SK-N-SH (cell line): ENCODE data around the gene BAG5.

ENCODE experiments used
- EZH2phosphoT487 ChIP-seq: fragments of 200-600 bp; sonication (generic); IDR thresholded peaks from 2 replicates; pipeline ENCODE4 v1.6.1; 2017; ENCODE audit warnings: low read depth, mixed run types, mild to moderate bottlenecking, antibody characterized with exemption, moderate library complexity, borderline replicate concordance
- FOSL2 ChIP-seq: IDR thresholded peaks from 2 replicates; pipeline ENCODE4 v1.4.0; 2012; ENCODE audit warnings: low read depth, mild to moderate bottlenecking, moderate library complexity, borderline replicate concordance
- JUND ChIP-seq: IDR thresholded peaks from 2 replicates; pipeline ENCODE4 v1.4.0; 2012
- POLR2AphosphoS5 ChIP-seq: IDR thresholded peaks from 2 replicates; pipeline ENCODE4 v1.6.1; 2012; ENCODE audit warnings: low read depth, low read length
- RAD21 ChIP-seq: IDR thresholded peaks from 2 replicates; pipeline ENCODE4 v1.6.1; 2012; ENCODE audit warnings: mild to moderate bottlenecking, low read length
- RCOR1 ChIP-seq: fragments of 150-350 bp; IDR thresholded peaks from 2 replicates; pipeline ENCODE4 v1.6.1; 2017; ENCODE audit warnings: antibody characterized with exemption, low read length
- RFX5 ChIP-seq: IDR thresholded peaks from 2 replicates; pipeline ENCODE4 v1.6.1; 2012; ENCODE audit warnings: mild to moderate bottlenecking, improper control_type of control experiment, low read length
- SIN3A ChIP-seq: IDR thresholded peaks from 2 replicates; pipeline ENCODE4 v1.6.1; 2012; ENCODE audit warnings: low read depth, mild to moderate bottlenecking, low read length, moderate library complexity, borderline replicate concordance
- YY1 ChIP-seq: IDR thresholded peaks from 2 replicates; pipeline ENCODE4 v1.4.0; 2012; ENCODE audit warnings: low read depth, mild to moderate bottlenecking
- TF ChIP-seq, protein P1 (sequence below): IDR thresholded peaks from 2 replicates; pipeline ENCODE4; 2012
- TF ChIP-seq, protein P2 (sequence below): fragments of 200-600 bp; sonication (generic); IDR thresholded peaks from 2 replicates; pipeline ENCODE4 v1.6.1; 2017; ENCODE audit warnings: antibody characterized with exemption, mild to moderate bottlenecking, moderate library complexity
- TF ChIP-seq, protein P3 (sequence below): IDR thresholded peaks from 2 replicates; pipeline ENCODE4 v1.4.0; 2012; ENCODE audit warnings: low read depth
- TF ChIP-seq, protein P4 (sequence below): fragments of 150-350 bp; IDR thresholded peaks from 2 replicates; pipeline ENCODE4 v1.6.1; 2017; ENCODE audit warnings: antibody characterized with exemption, low read length, low read depth, borderline replicate concordance

DNA sequence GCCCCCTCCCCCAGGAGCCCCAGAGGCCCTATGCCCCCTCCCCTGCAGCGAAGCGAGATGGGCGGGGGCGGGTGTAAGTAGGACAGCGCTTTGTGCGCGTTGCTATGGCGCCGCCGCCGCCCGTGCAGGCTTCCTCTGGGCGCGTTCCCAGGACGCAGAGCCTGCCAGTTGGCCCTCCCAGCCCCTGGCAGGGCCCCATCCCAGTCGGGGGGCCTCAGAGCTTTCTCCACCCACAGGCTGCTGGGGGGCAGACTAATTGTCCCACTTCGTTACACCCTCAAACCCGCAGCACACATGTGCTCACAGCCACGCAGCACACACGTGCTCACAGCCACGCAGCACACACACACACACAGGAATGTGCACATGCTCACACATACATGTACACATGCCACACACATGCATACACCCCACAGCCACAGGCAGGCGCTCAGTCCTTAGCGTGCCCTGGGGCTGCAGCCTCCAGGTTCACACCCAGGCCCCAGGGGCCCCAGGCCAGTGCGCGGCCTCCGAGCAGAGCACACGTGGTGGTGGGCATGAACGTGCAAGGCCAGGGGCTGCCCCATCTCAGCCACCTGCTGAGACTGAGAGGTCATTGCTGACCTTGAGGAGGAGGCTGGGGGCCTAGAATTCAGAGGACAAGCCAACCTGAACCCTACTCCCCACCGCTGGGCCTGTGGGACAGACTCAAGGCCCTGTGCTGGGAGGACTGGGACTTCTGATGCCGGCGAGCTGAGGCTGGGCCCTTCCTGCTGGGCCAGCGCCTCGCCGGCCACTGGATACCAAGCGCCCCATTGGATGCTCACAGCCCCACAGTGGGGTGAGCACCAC, 17.9 kb downstream of the BAG5 start:
- TF ChIP-seq POLR2AphosphoS5 (no peak), EZH2phosphoT487 (no peak), SIN3A (no peak), RCOR1 (no peak), RFX5 (no peak), YY1 (no peak), JUND (no peak), RAD21 (no peak), FOSL2 (no peak)
- TF ChIP-seq, protein P1, sequence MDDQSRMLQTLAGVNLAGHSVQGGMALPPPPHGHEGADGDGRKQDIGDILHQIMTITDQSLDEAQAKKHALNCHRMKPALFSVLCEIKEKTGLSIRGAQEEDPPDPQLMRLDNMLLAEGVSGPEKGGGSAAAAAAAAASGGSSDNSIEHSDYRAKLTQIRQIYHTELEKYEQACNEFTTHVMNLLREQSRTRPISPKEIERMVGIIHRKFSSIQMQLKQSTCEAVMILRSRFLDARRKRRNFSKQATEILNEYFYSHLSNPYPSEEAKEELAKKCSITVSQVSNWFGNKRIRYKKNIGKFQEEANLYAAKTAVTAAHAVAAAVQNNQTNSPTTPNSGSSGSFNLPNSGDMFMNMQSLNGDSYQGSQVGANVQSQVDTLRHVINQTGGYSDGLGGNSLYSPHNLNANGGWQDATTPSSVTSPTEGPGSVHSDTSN = no peak
- TF ChIP-seq, protein P2, sequence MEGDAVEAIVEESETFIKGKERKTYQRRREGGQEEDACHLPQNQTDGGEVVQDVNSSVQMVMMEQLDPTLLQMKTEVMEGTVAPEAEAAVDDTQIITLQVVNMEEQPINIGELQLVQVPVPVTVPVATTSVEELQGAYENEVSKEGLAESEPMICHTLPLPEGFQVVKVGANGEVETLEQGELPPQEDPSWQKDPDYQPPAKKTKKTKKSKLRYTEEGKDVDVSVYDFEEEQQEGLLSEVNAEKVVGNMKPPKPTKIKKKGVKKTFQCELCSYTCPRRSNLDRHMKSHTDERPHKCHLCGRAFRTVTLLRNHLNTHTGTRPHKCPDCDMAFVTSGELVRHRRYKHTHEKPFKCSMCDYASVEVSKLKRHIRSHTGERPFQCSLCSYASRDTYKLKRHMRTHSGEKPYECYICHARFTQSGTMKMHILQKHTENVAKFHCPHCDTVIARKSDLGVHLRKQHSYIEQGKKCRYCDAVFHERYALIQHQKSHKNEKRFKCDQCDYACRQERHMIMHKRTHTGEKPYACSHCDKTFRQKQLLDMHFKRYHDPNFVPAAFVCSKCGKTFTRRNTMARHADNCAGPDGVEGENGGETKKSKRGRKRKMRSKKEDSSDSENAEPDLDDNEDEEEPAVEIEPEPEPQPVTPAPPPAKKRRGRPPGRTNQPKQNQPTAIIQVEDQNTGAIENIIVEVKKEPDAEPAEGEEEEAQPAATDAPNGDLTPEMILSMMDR = no peak
- TF ChIP-seq, protein P3, sequence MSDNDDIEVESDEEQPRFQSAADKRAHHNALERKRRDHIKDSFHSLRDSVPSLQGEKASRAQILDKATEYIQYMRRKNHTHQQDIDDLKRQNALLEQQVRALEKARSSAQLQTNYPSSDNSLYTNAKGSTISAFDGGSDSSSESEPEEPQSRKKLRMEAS = no peak
- TF ChIP-seq, protein P4, sequence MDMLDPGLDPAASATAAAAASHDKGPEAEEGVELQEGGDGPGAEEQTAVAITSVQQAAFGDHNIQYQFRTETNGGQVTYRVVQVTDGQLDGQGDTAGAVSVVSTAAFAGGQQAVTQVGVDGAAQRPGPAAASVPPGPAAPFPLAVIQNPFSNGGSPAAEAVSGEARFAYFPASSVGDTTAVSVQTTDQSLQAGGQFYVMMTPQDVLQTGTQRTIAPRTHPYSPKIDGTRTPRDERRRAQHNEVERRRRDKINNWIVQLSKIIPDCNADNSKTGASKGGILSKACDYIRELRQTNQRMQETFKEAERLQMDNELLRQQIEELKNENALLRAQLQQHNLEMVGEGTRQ = no peak
